ENCODE data around the gene SLC41A2.
"Not testable (repeated sequence)": the region's sequence is repeated elsewhere in the genome, so short reads cannot be mapped to it uniquely, and the experiment has no call there.

DNA sequence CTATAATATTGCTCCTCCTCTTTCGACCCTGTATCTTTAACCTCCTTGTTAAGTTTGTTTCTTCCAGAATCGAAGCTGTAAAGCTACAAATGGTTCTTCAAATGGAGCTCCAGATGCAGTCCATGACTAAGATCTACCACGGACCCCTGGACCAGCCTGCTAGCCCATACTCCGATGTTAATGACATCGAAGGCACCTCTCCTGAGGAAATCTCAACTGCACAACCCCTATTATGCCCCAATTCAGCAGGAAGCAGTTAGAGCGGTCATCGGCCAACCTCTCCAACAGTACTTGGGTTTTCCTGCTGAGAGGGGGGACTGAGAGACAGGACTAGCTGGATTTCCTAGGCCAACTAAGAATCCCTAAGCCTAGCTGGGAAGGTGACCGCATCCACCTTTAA is 14.7 kb downstream of the SLC41A2 start:
- not testable (repeated sequence) for TF ChIP-seq EP300, POLR2AphosphoS5 (IDR thresholded peaks at IDR 0.05)

All from sigmoid colon (tissue), 4 donors.